HG03175 (cell line): ENCODE measurements around the gene AADAC.
"Not testable (repeated sequence)": the region's sequence is repeated elsewhere in the genome, so short reads cannot be mapped to it uniquely, and the experiment has no call there.

ENCODE experiments used
- ATAC-seq: cut with Tn5 transposase; IDR thresholded peaks from one replicate; pipeline ENCODE4 v1.9.1; 2021; ENCODE audit warnings: mild to moderate bottlenecking, moderate library complexity; ENCODE audit not compliant: unreplicated experiment

Gene AADAC

GRCh38 chr3:151852074-151852811, 38.3 kb downstream of the AADAC start:
- ATAC-seq = no peak

DNA sequence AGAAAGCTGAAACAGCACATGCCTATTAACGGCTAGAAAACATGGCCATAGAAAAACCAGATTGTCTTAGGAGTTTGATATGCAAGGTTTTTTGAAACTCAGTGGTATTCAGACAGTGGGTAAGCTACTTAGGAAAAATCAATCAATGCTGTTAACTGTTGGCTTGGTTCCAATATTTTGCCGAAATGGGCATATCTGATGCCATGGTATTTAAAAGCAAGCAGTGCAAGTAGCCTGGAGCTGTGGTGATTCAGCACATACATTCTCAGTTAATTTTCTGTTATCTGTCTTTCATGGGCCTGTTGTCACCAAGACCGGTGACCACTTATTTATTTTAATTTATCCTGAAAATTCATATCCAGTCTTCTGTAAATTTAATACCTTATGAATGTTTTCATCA, 42.2 kb downstream of the AADAC start:
- no peak for ATAC-seq

DNA sequence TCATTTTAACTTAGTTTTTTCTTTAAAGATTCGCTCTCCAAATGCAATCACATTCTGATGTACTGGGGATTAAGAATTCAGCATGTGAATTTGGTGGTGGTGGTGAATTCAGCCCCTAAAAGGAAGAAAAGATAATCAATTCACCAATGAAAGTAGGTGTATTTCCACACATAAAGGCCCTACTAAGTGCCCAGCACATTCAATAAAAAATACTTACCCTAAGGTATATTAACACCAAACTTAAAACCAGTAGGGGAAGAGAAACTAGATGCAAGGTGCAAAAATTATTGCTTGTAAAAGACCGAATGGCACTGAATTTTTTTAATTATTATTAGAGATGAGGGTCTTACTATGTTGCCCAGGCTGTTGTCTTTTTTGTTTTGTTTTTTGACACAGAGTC, 42.7 kb downstream of the AADAC start:
- no peak for ATAC-seq

GRCh38 chr3:151859233-151859673, 45.3 kb downstream of the AADAC start:
- no peak for ATAC-seq

DNA sequence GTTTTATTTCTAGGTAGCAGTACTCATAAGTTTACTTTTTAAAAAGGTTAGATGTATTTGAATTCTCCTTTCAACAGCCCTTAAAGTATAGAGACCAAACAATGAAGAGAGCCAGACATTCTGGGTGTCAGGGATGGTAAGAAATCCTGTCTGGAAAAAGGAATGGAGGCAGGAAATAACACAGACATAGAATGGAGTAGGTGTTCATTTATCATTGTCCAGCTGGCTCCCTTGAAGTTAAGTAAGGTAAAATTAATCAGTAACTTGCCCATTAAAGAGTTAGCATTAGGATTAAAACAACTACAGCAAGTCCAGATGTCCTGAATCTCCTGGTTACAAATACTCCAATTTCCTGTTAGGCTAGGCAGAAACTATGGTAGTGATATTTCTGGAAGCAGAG, 46.0 kb downstream of the AADAC start:
- ATAC-seq = no peak

GRCh38 chr3:151863611-151864010, 49.7 kb downstream of the AADAC start:
- no peak for ATAC-seq

DNA sequence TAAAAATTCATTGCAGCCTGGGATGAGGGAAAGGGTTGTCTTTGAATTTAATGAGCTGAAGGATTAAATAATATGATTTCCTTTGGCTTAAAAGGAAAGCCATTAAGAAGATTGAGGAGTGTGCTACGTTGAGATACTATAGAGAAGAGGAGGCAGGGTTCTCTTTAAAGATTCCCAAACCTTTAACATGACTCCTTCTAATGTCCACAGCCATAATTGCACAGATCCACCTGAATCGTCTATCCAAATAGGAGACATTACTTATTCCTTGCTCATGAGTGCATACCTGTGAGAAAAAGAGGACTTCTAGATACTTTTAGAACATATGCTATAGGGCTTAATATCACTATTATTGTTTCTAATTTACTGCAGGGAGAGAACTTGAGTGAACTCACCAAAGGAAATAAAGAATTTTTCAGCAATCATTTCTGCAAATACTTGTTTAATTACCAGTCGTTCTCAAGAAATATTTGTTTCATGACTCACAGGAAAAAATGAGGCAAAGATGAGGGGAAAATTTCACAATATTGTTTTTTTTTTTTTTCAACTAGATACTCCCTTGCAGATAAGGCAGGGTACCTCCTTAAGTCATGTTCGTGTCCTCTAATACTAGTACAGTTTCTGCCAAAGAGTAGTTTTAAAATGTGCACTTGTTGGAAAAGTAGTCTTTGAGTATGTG, 50.6 kb downstream of the AADAC start:
- no peak for ATAC-seq

GRCh38 chr3:151866711-151867410, 52.9 kb downstream of the AADAC start:
- ATAC-seq = no peak

- ATAC-seq = no peak
Observed at GRCh38 chr3:151867666-151868065, 53.8 kb downstream of the AADAC start.

- ATAC-seq = no peak
Observed at GRCh38 chr3:151869181-151869580, 55.3 kb downstream of the AADAC start.

- peak; percentile 64 for ATAC-seq
Observed at GRCh38 chr3:151871639-151872468, 57.9 kb downstream of the AADAC start.

DNA sequence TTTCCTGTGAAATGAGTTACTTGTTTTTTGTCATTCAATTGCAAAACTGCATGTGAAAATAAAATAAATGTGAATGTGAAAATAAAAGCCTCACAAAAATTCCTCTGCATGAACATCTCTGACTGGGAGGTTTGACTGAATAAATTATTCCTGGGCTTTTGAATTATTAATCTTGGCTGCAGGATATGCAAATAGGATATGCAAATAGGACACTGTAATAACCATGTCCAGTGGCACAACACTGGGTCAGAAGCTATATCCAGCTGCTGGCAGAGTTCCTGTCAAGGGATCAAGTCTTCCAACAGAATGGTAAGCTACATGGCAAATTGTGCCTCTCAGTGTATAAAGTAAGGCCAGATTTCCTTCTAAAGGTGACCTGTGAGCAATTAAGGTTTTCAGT, 59.5 kb downstream of the AADAC start, which contains the start of gene SUCNR1:
Gene SUCNR1, plus strand, starts transcription at position 246 of the 400 bp plus-strand sequence. CDS start 6,250 bp downstream, outside the sequence.
- no peak for ATAC-seq

- ATAC-seq = not testable (repeated sequence)
Observed at GRCh38 chr3:151874079-151874478, 60.2 kb downstream of the AADAC start.

GRCh38 chr3:151875759-151876158, 61.8 kb downstream of the AADAC start:
- ATAC-seq = peak; percentile 89

DNA sequence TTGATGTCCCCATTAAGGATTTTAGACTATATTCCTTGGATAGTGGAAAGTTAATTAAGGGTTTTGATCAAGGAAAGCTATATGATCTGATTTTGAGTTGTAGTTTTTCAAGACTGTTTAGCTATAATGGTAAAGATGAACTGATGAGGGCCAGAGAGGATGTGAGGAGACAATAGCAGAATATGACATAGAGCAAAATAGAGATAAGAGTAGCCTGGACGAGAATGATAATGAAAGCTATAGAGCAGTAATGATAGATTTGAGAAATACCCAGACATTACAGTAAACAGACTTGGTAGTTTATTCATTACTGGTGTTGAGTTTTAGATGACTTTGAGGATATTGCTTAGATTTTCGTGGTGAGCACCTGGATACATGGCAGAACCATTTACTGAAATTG, 63.4 kb downstream of the AADAC start:
- ATAC-seq = no peak
